ENCODE results near the gene PRDX1.

PRDX1 gene

DNA sequence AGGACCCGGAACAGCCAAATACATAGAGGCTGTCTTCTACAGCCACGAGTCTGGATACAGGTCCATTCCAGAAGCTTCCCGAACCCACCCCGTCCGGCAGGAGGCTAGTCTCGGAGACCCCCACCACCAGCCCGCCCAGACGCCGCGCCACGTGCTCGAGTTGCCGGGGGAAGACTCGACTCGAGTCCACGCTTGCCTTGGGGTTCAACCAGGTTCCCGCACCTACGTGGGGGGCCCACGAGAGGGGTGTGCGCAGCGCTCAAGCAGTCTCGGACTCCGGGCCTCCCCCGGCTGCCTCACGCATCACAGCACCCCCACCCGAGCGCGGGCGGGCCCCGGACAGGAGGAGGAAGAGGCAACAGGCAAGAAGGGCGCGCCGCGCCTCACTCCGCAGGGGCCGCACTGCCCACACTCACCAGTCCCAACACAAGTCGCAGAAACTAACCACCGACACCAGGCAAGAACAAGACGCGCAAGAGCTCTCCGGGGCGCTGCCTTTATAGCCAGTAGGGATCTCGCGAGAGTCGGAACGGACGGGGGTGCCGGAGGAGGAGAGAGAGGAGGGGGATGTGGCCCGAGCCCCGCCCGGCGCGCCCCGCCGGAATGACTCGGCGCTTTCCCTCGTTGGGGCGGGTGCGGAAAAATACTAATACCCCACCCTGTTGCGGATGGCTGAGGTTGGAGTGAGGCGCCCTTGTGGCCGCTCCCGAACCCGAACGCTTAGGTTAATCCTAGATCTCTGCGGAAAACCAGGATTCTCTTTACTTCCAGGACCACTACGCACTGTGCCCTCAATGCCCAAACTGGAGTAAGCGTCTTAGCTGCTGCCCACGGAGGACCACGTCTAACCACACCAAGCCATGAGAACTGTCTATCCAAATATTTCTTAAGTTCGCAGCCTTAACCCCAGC, at the start of gene PRDX1:
Gene PRDX1, minus strand, starts transcription at position 472 of the 911 bp plus-strand sequence. CDS start 2,841 bp downstream, outside the sequence.
- DNase-seq (ENCODE audit: low spot score) = peak; percentile 98

DNA sequence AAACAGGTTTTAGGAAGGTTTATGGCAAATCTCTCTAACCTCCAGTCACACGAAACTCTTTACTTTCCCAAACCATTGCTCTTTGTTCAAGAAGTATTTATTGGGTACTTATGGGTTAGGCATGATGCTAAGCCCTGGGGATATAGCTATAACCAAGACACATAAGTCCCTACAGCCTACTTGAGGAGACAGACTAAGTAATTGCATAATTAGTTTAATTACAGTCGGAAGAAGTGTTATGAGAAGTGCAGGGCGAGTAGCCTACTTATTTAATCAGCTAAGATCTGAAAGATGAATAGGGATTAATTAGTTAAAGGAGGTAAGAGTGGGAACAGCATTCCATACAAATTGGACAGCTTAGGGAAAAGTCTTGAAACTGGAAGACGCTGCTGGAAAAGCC, 48.9 kb upstream of the PRDX1 start:
- no peak for DNase-seq (ENCODE audit: low spot score)

DNA sequence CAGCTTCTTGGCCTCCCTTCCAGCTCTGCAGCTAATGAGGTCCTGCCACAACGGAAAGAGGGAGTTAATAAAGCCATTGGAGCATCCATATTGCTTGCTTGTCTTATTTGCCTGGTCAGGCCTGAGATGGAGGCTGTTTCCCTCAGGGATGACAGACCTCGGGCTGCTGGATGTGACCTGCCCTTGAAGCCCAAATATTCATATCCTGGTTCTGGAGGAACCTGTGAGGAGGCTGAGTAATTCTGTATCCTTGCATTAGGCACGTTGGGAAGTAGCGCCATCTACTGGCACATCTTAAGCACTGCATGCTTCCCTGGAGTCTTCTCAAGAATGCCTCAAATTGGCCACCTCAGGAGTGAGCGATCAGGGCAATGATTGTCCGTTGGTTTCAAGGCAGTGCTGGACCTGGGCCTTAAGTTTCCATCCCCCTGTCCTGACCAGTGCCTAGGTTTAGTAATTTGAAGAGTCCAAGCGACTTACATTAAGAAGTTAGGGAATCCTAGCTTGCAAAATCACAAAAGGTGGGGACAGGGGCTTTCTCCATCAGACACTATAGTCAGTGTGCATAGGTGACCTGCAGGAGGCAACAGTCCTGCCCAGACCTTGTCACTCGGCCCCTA, 48.4 kb upstream of the PRDX1 start:
- DNase-seq (ENCODE audit: low spot score) = peak; percentile 82

DNA sequence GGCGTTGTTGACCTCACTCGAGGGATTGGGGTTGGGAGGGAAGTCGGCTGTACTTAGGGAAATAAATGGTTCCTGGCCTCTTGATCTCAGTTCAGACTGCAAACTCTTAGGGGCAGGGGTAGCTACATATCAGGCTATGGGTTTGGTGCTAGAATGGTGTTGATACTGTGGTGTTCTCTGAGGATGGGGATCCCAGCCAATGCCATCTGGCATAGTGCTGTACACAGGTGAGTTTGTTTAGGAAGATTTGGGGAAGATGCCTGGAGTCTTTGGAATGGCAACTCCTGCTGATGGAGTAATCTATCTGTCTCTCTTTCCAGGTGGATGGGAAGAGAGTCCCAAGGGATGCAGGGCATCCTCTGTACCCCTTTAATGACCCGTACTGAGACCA, 47.9 kb upstream of the PRDX1 start:
- DNase-seq (ENCODE audit: low spot score) = no peak

DNA sequence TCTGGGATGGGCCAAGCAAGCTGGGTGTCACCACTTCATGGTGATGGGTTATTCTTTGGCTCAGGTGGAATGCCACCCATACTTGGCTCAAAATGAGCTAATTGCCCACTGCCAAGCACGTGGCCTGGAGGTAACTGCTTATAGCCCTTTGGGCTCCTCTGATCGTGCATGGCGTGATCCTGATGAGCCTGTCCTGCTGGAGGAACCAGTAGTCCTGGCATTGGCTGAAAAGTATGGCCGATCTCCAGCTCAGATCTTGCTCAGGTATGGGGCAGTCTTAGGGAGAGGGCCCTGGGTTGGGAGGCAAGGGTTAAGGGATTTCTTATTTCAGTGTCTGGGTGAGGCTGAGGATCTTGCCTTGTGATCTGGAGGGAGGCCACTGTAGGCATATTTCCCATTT, 46.7 kb upstream of the PRDX1 start:
- no peak for DNase-seq (ENCODE audit: low spot score)

DNA sequence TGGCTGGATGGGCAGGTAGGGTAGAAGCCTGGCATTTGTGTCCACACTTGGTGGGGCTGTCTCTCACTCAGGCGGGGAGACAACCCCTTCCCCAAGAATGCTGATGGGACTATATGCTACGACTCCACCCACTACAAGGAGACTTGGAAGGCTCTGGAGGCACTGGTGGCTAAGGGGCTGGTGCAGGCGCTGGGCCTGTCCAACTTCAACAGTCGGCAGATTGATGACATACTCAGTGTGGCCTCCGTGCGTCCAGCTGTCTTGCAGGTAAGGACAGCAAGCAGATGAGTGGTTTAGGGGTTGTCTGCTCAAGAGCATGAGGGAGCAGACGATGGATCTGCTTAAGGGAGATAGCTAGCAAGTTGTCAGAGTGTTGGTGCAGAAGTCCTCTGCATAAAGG, 46.2 kb upstream of the PRDX1 start:
- no peak for DNase-seq (ENCODE audit: low spot score)

DNA sequence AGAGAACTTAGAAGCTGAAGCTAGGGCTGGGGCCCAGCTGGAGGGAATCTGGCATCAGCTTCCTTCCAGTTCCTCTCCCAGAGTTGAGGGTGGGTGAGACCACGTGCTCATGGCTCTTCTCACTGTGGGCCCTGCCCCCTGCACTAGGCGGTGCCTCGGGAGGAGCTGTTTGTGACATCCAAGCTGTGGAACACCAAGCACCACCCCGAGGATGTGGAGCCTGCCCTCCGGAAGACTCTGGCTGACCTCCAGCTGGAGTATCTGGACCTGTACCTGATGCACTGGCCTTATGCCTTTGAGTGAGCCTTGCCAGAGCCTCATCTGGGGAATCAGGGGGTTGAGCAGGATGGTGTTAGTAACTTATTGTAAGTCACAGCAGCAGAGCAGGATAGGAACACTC, 45.0 kb upstream of the PRDX1 start:
- no peak for DNase-seq (ENCODE audit: low spot score)

DNA sequence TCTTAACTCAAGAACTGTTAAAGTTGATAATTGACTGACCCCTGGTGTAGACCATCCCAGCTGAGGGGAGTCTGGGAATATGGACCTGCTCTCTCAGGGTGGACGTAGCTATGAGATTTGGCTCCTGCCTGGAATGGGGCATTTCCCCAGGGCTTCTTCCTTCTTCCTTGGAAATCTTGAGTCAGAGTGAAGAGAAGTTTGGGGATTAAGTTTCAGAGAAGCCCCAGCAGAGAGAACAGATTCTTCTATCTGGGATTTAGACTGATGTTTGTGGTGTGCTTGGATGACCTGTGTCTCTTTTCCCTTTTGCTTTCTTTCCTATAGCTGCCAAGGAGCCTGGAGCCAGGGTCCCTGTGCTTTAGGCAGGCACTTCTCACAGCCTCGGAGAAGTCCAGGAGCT, 42.2 kb upstream of the PRDX1 start:
- no peak for DNase-seq (ENCODE audit: low spot score)

DNA sequence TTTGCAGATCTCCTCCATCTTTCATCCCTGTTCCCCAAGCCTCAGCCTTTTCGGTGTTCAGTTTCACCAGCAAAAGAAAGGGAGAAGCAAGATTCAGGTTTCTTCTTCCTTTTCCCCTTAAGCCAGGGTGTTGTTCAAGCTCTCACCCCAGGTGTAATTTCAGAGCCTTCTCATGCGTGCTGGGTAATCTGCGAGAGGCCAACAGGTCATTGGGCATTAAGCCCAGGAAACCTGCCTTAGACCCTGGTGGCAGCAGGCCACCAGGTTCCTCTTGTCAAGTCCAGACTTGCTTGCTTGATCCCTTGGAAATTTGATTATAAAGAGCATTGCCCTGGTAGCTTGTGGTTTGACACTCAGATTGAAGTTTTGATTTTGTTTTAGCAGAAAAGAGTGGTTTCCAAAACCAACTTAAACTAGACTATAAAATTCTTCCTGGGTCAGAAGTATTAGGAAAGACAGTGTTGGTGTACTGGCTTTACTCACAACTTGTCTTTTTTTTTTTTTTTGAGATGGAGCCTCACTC, 35.8 kb upstream of the PRDX1 start:
- no peak for DNase-seq (ENCODE audit: low spot score)

DNA sequence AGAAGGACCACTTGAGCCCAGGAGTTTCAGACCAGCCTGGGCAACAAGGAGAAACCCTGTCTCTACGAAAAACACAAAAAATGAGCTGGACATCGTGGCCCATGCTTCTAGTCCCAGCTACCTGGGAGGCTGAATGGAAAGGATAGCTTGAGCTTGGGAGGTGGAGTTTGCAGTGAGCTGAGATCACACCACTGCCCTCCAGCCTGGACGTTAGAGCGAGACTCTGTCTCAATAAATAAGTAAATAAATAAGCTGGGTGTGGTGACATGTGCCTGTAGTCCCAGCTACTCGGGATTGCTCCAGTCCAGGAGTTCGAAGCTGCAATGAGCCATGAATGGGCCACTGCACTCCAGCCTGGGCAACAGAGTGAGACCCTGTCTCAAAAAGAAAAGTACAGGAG, 32.5 kb upstream of the PRDX1 start:
- DNase-seq (ENCODE audit: low spot score) = no peak

DNA sequence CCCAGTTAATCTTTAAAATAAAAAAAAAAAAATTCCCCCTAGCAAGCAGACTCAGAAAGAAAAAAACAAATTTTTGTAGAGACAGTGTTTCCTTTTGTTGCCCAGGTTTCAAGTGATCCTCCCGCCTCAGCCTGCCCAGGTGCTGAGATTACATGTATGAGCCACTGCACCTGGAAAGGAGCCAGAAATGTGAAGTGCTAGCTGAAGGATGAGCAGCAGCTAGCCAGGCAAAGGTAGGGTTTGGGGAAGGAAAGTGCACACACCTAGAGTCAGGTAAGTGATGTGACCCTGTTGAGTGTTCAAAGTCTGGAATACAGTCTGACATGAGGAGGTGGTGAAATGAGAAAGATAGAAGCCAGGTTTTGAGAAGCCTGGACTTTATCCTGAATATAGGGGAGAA, 30.6 kb upstream of the PRDX1 start:
- DNase-seq (ENCODE audit: low spot score) = no peak

DNA sequence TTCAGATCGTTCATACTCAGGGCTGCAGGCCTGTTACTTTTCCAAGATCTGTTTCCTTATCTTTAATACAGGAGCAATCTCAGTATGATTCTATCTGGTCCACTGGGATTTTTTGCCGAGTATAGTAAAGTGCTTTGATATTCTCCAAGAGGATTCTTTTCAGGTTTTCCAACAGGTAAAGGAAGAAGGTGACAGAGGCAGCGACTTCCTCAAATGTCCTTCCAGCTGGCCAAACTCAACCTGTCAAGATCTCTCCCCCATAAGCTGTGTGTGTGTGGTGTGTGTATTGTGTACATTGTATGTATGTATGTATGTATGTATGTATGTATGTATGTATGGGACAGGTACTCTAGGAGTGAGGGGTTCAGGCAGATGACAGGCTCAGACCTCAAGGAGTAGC, 30.0 kb upstream of the PRDX1 start:
- DNase-seq (ENCODE audit: low spot score) = no peak

DNA sequence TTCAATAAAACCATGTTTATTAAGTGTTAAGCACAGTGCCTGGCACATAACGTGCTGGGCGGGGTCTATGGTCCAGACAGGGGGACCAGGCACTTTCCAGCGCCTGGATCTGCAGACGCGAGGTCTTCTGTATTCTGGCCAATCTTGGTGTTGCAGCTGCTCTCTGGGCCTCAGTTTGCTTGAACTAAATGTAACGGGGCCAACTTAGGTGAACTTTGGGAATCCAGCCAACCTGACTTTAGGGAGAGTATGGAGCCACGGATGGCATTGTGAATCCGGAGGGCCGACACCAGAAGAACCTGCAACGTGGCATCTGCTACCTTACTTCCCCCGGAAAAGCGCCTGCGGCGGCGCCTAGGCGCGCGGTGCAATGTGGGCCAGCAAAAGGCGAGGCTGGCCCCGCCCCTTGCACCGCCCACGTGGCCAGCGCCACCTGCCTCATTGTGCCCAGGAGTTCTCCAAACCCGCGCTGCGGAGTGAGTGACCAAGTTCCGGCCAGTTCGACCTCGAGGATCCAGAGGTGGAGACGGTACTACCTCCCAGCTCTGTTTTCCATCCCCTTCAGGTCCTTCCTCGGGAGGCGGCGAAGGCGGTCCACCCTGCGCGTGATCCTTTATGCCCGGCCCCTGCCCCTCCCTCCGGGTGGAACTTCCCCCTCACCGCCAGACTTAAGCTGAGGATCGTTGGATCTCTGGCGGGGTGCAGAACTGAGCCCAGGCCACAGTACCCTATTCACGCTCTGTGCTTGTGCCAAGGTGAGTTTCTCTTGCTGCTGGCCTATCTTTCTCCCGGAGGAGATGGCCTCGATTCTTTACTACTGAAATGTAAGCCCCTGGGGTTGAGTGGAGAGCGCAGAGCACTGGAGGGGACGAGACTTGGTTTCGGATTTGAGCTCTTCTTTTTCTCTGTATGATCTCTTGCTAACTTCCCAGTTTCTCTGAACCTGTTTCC, 29.0 kb upstream of the PRDX1 start, which contains the start of gene AKR1A1:
Gene AKR1A1, plus strand, starts transcription at position 426 of the 951 bp plus-strand sequence. CDS start 10,969 bp downstream, outside the sequence.
- DNase-seq (ENCODE audit: low spot score) = peak; percentile 94

DNA sequence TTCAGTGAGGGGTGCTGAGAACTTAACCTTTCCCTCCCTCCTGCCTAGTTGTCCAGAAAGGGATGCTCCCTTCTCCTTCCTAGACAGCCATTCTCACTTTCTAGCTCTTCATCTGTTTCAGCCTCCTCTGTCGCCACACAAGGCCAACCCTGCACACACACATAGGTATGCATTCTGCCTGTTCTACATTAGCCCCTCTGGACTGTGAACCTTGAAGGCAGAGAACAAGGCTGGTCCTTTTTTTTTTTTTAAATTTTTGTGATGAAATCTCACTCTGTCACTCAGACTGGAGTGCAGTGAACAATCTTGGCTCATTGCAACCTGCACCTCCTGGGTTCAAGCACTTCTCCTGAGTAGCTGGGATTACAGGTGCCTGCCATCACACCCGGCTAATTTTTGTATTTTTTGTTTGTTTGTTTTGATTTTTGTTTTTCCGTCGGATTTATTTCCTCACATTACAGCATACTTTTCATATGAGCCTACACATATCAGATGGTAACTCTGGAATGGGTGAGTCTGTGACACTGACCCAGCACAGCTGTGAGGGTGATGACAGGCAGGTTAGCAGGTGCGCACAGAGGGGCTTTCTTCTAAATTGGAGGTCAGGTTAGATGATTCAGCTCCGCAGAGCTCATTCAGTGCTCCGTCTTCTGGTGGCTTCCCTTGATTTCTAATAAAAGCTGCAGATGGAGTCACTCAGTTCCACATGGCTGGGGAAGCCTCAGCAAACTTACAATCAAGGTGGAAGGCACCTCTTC, 24.0 kb upstream of the PRDX1 start:
- DNase-seq (ENCODE audit: low spot score) = no peak

DNA sequence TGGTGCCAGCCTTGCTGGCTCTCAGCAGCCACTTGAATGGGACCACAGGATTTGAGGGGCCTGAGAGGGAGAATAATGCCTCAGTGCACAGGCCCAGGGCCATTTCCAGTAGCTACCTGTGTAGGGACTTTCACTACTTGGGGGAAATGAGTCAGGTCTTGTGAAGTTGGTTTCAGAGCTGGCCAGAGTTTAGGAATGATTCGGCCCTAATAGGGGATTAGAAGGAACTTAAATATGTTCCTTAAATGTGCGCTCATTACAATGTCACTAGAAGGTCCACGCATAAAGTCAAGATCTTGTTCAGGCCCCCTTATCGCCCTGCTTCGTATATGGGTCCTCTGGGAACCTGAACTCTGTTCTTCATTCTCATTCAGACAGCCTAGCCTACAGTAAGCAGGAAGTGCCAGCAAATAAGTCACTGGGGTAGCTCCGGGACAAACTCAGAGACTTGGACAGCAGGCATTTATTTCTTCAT, 23.4 kb upstream of the PRDX1 start:
- DNase-seq (ENCODE audit: low spot score) = no peak

DNA sequence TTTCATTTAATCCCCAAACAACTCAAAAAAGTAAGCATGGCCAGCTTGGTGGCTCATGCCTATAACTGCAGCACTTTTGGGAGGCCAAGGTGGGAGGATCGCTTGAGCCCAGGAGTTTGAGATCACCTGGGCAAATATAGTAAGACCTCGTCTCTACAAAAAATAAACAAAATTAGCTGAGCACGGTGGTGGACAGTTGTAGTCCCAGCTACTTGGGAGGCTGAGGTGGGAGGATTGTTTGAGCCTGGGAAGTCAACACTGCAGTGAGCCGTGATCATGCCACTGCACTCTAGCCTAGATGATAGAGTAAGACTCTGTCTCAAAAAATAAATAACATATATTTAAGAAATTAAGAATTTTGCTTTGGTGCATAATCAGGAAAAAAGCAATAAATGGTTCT, 22.8 kb upstream of the PRDX1 start:
- no peak for DNase-seq (ENCODE audit: low spot score)

DNA sequence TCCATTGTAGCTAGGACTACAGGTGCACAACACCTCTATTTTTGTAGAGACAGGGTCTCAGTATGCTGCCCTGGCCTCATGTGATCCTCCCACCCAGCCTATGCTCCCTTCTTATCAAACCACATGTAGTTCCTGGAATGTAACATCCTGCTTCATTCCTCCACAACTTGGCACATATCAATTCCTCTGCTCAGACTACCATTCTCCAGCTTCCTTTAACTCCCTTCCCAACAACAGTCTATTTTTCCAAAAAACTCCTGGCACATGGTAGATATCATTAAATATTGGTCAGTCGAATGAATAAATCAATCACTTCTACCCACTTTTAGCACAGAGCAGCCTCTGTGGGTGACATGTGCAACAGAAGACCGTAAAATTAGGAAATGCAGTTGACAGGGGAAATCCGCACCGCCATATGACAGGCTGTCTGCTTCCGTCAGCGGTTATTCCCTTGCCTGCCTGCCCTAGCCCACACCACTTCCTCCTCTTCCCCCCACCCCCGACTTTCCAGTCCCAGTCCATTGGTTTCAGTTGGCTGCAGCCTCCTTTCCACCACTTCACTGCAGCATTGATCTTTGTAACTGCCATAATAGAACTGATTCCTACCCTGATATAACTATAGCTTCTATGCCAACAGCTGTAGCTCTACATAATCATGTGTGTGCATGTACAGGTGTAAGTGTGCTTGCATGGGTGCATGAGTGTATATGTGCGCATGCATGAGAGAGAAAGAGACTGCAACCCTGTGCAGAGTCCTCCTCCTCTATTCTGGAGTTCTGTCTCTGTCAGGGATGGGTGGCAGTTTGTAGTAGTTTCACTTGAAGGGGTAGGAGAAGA, 22.1 kb upstream of the PRDX1 start:
- no peak for DNase-seq (ENCODE audit: low spot score)

DNA sequence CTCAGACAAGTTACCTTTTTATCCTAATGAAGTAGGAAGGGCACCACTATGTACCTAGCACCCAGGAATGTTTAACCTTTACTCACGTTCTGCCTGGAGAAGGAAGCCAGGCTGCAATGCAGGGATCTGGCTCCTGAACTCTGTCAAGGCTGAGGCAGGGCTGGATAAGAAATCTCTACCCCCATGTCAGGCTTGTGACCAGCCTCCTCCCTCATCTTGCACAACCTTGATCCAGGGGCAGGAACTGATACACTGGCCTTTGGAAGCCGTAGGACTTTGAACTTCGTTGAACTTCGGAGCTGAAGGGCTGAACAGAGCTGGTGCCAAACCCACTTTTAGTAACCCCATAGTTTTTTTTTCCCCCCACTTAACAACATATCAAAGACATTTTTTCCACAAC, 20.9 kb upstream of the PRDX1 start:
- no peak for DNase-seq (ENCODE audit: low spot score)

DNA sequence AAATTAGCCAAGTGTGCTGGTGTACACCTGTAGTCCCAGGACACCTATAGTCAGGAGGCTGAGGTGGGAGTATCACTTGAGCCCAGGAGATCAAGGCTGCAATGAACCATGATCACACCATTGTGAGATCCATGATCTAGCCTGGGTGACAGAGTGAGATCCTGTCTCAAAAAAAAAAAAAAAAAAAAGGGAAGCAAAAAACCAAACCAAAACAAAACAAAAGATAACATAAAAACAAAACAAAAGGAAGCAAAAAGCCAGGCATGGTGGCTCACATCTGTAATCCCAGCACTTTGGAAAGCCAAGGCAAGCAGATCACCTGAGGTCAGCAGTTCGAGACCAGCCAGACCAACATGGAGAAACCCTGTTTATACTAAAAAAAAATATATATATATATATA, 19.5 kb upstream of the PRDX1 start:
- no peak for DNase-seq (ENCODE audit: low spot score)

DNA sequence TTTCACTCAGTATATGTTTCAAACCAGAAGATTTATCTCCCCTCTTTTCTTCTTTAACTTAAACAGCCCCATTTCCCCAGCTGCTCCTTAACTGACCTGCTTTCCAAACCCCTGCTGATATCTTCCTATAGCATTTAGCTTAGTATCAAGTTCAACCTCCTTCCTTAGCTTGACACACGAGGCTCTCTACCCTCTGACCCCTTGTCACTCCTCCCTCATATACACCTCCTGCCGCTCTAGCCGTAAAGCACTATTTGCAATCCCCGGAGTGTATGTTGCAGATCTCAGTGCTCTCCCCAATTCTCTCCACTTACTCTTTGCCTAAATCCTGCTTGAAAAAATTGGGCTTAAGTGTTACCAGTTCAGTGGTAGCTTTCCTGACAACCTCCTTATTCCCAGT, 15.2 kb upstream of the PRDX1 start:
- no peak for DNase-seq (ENCODE audit: low spot score)

Measured in AG20443 (cell line).